ENCODE results near the gene MTMR10. TPM values are rescaled to one million over a fixed set of nuclear protein-coding genes. Genes with fewer than 3 reads are reported as not detected.

The MTMR10 gene
- total RNA-seq, 5 donors from 2014 or later (not counting 1 experiment from before 2014, with no cell fraction given) = 29.2 to 40.7 (median 33.1) TPM

- H3K36me3 ChIP-seq (ENCODE audit: control insufficient read depth in 2 of 2, extremely low read depth in 1 of 2, insufficient read depth in 1 of 2, low read length in 1 of 2) = no peaks in the 10 kb centered on the region
- H3K27me3 Mint-ChIP-seq = peaks cover 0 to 9% of the 10 kb centered on the region in 2 donors
- ATAC-seq (replicated peaks in 1 of 4) (no peak), DNase-seq (no peak)
- no peak overlapping the region for H3K27ac ChIP-seq (ENCODE audit: low read length)
- H3K27ac Mint-ChIP-seq = no peak overlapping the region
- POLR2A ChIA-PET = no interaction called here
- CTCF ChIA-PET = no interaction called here
- 52% methylated on average over 4 of the region's 7 CpGs for WGBS (ENCODE audit: insufficient coverage)
- H3K27me3 ChIP-seq (replicated peaks in 1 of 2; ENCODE audit: control insufficient read depth in 2 of 2, extremely low read depth in 1 of 2, insufficient read depth in 2 of 2, low read length in 1 of 2) = peaks cover 0 to 6% of the 10 kb centered on the region in 2 experiments
- H3K4me1 ChIP-seq (ENCODE audit: control insufficient read depth in 1 of 2, extremely low read depth in 1 of 2, insufficient read depth in 2 of 2, low read length in 2 of 2) = no peaks in the 10 kb centered on the region
- no peak overlapping the region for H3K4me3 ChIP-seq (ENCODE audit: control insufficient read depth in 1 of 2, extremely low read depth in 1 of 2, low read length in 1 of 2)
- H3K4me1 Mint-ChIP-seq = no peaks in the 10 kb centered on the region
- H3K4me3 Mint-ChIP-seq = no peak overlapping the region
- H3K9me3 ChIP-seq = no peaks in the 10 kb centered on the region
- H3K9me3 Mint-ChIP-seq = no peaks in the 10 kb centered on the region
- no peaks in the 10 kb centered on the region for H3K36me3 Mint-ChIP-seq
Measured at GRCh38 chr15:31035610-31036009, 44.2 kb upstream of the MTMR10 start.

DNA sequence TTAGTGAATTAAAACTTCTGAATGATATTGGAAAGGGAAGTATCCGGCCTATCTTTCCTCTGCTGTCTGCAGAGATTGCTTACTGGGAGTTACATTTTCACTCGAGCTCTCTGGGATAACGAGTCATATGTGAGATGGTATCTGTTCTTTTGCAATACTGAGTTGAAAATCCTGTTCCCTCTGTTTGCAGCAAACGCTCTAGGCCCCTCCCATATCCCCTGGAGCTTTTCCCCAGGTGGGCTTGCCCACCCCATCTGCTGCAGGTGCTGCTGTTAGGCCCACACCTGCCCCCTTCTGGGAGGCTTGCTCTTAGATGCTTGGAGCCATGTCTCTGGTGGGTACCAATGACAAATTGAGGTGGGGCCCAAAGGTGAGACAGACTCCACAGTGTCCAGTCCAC, 42.7 kb upstream of the MTMR10 start:
- CTCF ChIA-PET = no interaction called here
- no peak overlapping the region for H3K4me3 Mint-ChIP-seq
- POLR2A ChIA-PET = no interaction called here
- Histone ChIP-seq H3K4me1 (ENCODE audit: control insufficient read depth in 1 of 2, extremely low read depth in 1 of 2, insufficient read depth in 2 of 2, low read length in 2 of 2) (no peaks in the 10 kb centered on the region), H3K27me3 (replicated peaks in 1 of 2; ENCODE audit: control insufficient read depth in 2 of 2, extremely low read depth in 1 of 2, insufficient read depth in 2 of 2, low read length in 1 of 2) (peaks cover 0 to 6% of the 10 kb centered on the region in 2 experiments), H3K4me3 (ENCODE audit: control insufficient read depth in 1 of 2, extremely low read depth in 1 of 2, low read length in 1 of 2) (no peak overlapping the region), H3K36me3 (ENCODE audit: control insufficient read depth in 2 of 2, extremely low read depth in 1 of 2, insufficient read depth in 1 of 2, low read length in 1 of 2) (no peaks in the 10 kb centered on the region), H3K27ac (ENCODE audit: low read length) (no peak overlapping the region), H3K9me3 (no peaks in the 10 kb centered on the region)
- no peaks in the 10 kb centered on the region for H3K36me3 Mint-ChIP-seq
- peaks cover 0 to 1% of the 10 kb centered on the region in 2 donors for H3K27me3 Mint-ChIP-seq
- no peak for ATAC-seq (replicated peaks in 1 of 4)
- H3K9me3 Mint-ChIP-seq = no peaks in the 10 kb centered on the region
- no peaks in the 10 kb centered on the region for H3K4me1 Mint-ChIP-seq
- H3K27ac Mint-ChIP-seq = no peak overlapping the region
- no CpG with 5 or more reads among the region's 4 CpGs for WGBS (ENCODE audit: insufficient coverage)
- no peak for DNase-seq

DNA sequence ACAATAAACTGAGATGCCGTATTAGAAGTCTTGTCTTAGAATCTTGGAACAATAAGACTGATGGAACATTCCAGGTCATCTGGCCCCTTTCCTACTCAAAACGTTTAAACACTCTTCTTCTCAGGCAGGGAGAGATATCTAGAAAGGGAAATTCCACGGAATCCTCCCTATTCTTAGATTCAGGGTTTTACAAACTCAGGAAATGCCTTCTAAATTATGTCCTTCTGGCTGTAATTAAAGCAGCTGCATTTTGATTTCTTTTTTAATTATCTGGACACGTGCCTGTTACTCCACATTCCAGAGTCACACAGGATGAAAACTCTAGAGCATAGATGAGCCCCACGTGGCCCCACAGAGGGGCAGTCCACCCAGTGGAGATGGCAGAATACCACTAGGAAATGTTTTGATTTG, 41.5 kb upstream of the MTMR10 start:
- Mint-ChIP-seq H3K36me3 (no peaks in the 10 kb centered on the region), H3K9me3 (no peaks in the 10 kb centered on the region), H3K4me3 (no peak overlapping the region), H3K4me1 (no peaks in the 10 kb centered on the region), H3K27me3 (peaks cover 3% of the 10 kb centered on the region in 2 donors), H3K27ac (no peak overlapping the region)
- ATAC-seq (replicated peaks in 1 of 4) (no peak), DNase-seq (no peak)
- no peak overlapping the region for H3K27ac ChIP-seq (ENCODE audit: low read length)
- H3K4me3 ChIP-seq (ENCODE audit: control insufficient read depth in 1 of 2, extremely low read depth in 1 of 2, low read length in 1 of 2) = no peak overlapping the region
- H3K4me1 ChIP-seq (ENCODE audit: control insufficient read depth in 1 of 2, extremely low read depth in 1 of 2, insufficient read depth in 2 of 2, low read length in 2 of 2) = no peaks in the 10 kb centered on the region
- H3K9me3 ChIP-seq = no peaks in the 10 kb centered on the region
- POLR2A ChIA-PET = interaction anchor here in 1 of 2 donors (0.5 kb wide), 1 partner anchor 851 kb away, joined by 3 read pairs; no protein-coding TSS in a partner anchor
- no peaks in the 10 kb centered on the region for H3K36me3 ChIP-seq (ENCODE audit: control insufficient read depth in 2 of 2, extremely low read depth in 1 of 2, insufficient read depth in 1 of 2, low read length in 1 of 2)
- WGBS (ENCODE audit: insufficient coverage) = 60% methylated on average over 1 of the region's 5 CpGs
- CTCF ChIA-PET = no interaction called here
- H3K27me3 ChIP-seq (replicated peaks in 1 of 2; ENCODE audit: control insufficient read depth in 2 of 2, extremely low read depth in 1 of 2, insufficient read depth in 2 of 2, low read length in 1 of 2) = peaks cover 0 to 11% of the 10 kb centered on the region in 2 experiments

DNA sequence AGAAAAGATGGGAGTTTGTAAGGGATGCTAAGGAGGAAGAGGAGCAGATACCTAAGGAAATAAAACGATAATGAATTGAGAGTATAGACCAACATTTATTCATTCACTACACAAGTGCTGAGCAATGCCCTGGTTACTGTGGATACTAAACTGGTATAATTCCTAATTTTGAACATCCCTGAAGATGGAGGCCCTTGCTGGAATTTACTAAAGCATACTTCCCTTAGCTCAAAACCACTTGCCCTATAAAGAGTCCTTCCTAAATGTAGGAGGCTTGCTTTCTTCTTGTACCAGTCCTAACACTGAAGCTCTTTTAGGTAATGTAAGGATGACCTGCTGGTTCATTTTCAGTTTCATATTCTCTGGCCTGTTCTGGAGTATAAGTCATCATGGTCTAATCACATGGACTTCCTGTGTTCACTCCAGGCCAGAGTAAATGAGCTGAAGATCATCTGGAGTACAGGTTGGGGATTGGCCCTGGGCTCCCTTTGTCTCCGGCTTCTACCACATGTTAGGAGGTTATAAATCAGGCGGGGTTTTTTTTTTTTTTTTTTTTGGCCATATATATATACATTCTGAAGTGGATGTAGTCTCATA, 40.1 kb upstream of the MTMR10 start:
- no peak for ATAC-seq (replicated peaks in 1 of 4)
- no peaks in the 10 kb centered on the region for H3K36me3 ChIP-seq (ENCODE audit: control insufficient read depth in 2 of 2, extremely low read depth in 1 of 2, insufficient read depth in 1 of 2, low read length in 1 of 2)
- no CpG with 5 or more reads among the region's 3 CpGs for WGBS (ENCODE audit: insufficient coverage)
- DNase-seq = no peak
- Mint-ChIP-seq H3K27ac (no peak overlapping the region), H3K9me3 (no peaks in the 10 kb centered on the region), H3K36me3 (no peaks in the 10 kb centered on the region), H3K4me3 (no peak overlapping the region), H3K27me3 (peaks cover 3 to 5% of the 10 kb centered on the region in 2 donors), H3K4me1 (no peaks in the 10 kb centered on the region)
- H3K27me3 ChIP-seq (replicated peaks in 1 of 2; ENCODE audit: control insufficient read depth in 2 of 2, extremely low read depth in 1 of 2, insufficient read depth in 2 of 2, low read length in 1 of 2) = peaks cover 0 to 10% of the 10 kb centered on the region in 2 experiments
- H3K4me1 ChIP-seq (ENCODE audit: control insufficient read depth in 1 of 2, extremely low read depth in 1 of 2, insufficient read depth in 2 of 2, low read length in 2 of 2) = no peaks in the 10 kb centered on the region
- ChIA-PET POLR2A (no interaction called here), CTCF (interaction anchor here in 1 of 2 donors (0.6 kb wide), 1 partner anchor 285 kb away, joined by 3 read pairs; no protein-coding TSS in a partner anchor)
- no peak overlapping the region for H3K27ac ChIP-seq (ENCODE audit: low read length)
- no peak overlapping the region for H3K4me3 ChIP-seq (ENCODE audit: control insufficient read depth in 1 of 2, extremely low read depth in 1 of 2, low read length in 1 of 2)
- no peaks in the 10 kb centered on the region for H3K9me3 ChIP-seq

DNA sequence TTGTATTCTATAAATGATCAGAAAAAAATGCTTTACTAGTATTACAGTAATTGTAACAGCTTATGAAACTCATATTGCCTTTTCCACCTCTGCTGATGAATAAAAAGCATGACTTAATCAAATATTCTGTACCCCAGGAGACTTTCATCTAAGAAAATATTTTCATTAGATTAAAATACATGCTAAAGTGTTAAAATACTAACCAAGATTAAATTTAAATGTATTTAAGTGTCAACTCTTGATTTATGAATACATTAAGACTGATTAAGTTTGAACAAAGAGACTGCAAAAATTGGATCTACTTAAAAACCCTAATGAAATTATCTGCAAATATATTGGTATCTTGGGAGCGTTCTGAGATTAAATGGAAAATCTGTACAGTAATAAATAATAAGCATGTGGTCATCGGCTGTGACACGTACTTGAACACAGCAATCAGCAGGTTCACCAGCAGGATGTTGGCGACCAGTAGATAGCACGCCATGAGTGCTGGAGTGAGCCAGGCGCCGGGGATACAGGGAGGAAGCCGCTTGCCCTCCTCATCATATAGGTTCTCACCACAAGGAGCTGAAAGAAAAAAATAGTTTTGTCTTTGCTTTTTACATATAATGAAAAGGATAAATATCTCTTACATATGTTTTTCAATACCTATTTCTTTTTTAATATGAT, 36.6 kb upstream of the MTMR10 start:
- H3K4me3 Mint-ChIP-seq = no peak overlapping the region
- POLR2A ChIA-PET = interaction anchor here in 1 of 2 donors (0.6 kb wide), 1 partner anchor 284 kb away, joined by 6 read pairs; no protein-coding TSS in a partner anchor
- Histone ChIP-seq H3K4me1 (ENCODE audit: control insufficient read depth in 1 of 2, extremely low read depth in 1 of 2, insufficient read depth in 2 of 2, low read length in 2 of 2) (no peaks in the 10 kb centered on the region), H3K27ac (ENCODE audit: low read length) (no peak overlapping the region), H3K9me3 (no peaks in the 10 kb centered on the region), H3K4me3 (ENCODE audit: control insufficient read depth in 1 of 2, extremely low read depth in 1 of 2, low read length in 1 of 2) (no peak overlapping the region), H3K36me3 (ENCODE audit: control insufficient read depth in 2 of 2, extremely low read depth in 1 of 2, insufficient read depth in 1 of 2, low read length in 1 of 2) (no peaks in the 10 kb centered on the region), H3K27me3 (replicated peaks in 1 of 2; ENCODE audit: control insufficient read depth in 2 of 2, extremely low read depth in 1 of 2, insufficient read depth in 2 of 2, low read length in 1 of 2) (peaks cover 0 to 12% of the 10 kb centered on the region in 2 experiments)
- WGBS (ENCODE audit: insufficient coverage) = 59% methylated on average over 2 of the region's 8 CpGs
- CTCF ChIA-PET = no interaction called here
- no peak for ATAC-seq (replicated peaks in 1 of 4)
- no peaks in the 10 kb centered on the region for H3K9me3 Mint-ChIP-seq
- H3K27me3 Mint-ChIP-seq = peaks cover 14 to 16% of the 10 kb centered on the region in 2 donors
- no peaks in the 10 kb centered on the region for H3K36me3 Mint-ChIP-seq
- H3K4me1 Mint-ChIP-seq = peaks cover 0 to 2% (median 0%) of the 10 kb centered on the region in 3 donors
- no peak overlapping the region for H3K27ac Mint-ChIP-seq
- DNase-seq = no peak

DNA sequence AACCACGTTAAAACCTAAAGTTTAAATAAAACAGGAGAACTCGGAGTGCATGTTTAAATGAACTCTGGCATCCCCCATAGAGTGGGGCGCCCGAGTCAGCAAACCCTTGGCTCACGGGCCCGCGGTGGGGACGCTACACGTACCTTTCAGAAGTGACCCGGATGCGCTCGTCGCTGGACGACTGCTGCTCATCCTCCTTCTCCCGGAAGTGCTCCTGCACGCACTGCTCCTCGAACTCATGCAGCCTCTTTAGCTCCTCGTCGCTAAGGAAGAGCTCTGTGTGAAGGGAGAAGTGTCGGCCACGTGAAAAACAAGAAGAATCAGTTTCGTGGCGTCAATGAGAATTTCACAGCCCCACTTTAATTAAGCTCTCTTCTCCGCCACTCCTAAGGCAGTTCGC, 34.6 kb upstream of the MTMR10 start:
- peaks cover 14 to 18% of the 10 kb centered on the region in 2 donors for H3K27me3 Mint-ChIP-seq
- CTCF ChIA-PET = no interaction called here

More for the DNA sequence above, 34.6 kb upstream of the MTMR10 start:
- Mint-ChIP-seq H3K9me3 (no peaks in the 10 kb centered on the region), H3K36me3 (no peaks in the 10 kb centered on the region), H3K27ac (no peak overlapping the region), H3K4me1 (peaks cover 0 to 5% (median 0%) of the 10 kb centered on the region in 3 donors), H3K4me3 (no peak overlapping the region)
- 93% methylated on average over 16 of the region's 25 CpGs for WGBS (ENCODE audit: insufficient coverage)
- no peak overlapping the region for H3K27ac ChIP-seq (ENCODE audit: low read length)
- no peaks in the 10 kb centered on the region for H3K36me3 ChIP-seq (ENCODE audit: control insufficient read depth in 2 of 2, extremely low read depth in 1 of 2, insufficient read depth in 1 of 2, low read length in 1 of 2)
- POLR2A ChIA-PET = interaction anchor here in 1 of 2 donors (1.1 kb wide), 1 partner anchor 9 kb away, joined by 3 read pairs; no protein-coding TSS in a partner anchor
- no peaks in the 10 kb centered on the region for H3K4me1 ChIP-seq (ENCODE audit: control insufficient read depth in 1 of 2, extremely low read depth in 1 of 2, insufficient read depth in 2 of 2, low read length in 2 of 2)
- DNase-seq (no peak), ATAC-seq (replicated peaks in 1 of 4) (no peak)
- no peaks in the 10 kb centered on the region for H3K9me3 ChIP-seq
- H3K4me3 ChIP-seq (ENCODE audit: control insufficient read depth in 1 of 2, extremely low read depth in 1 of 2, low read length in 1 of 2) = no peak overlapping the region
- peaks cover 0 to 18% of the 10 kb centered on the region in 2 experiments for H3K27me3 ChIP-seq (replicated peaks in 1 of 2; ENCODE audit: control insufficient read depth in 2 of 2, extremely low read depth in 1 of 2, insufficient read depth in 2 of 2, low read length in 1 of 2)

All from T-cell (primary cell).